GM18861 (cell line): ENCODE results near the gene L1CAM.
"Not testable (repeated sequence)": the region's sequence is repeated elsewhere in the genome, so short reads cannot be mapped to it uniquely, and the experiment has no call there.

Experiments
- ATAC-seq: cut with Tn5 transposase; IDR thresholded peaks from one replicate; pipeline ENCODE4 v1.9.1; 2021; ENCODE audit not compliant: unreplicated experiment

Gene L1CAM

GRCh38 chrX:153832728-153833127 is 53.2 kb downstream of the L1CAM start:
- ATAC-seq = no peak

GRCh38 chrX:153831429-153832150 is 54.4 kb downstream of the L1CAM start:
- no peak for ATAC-seq

GRCh38 chrX:153830640-153831428 is 55.1 kb downstream of the L1CAM start:
- ATAC-seq = no peak

DNA sequence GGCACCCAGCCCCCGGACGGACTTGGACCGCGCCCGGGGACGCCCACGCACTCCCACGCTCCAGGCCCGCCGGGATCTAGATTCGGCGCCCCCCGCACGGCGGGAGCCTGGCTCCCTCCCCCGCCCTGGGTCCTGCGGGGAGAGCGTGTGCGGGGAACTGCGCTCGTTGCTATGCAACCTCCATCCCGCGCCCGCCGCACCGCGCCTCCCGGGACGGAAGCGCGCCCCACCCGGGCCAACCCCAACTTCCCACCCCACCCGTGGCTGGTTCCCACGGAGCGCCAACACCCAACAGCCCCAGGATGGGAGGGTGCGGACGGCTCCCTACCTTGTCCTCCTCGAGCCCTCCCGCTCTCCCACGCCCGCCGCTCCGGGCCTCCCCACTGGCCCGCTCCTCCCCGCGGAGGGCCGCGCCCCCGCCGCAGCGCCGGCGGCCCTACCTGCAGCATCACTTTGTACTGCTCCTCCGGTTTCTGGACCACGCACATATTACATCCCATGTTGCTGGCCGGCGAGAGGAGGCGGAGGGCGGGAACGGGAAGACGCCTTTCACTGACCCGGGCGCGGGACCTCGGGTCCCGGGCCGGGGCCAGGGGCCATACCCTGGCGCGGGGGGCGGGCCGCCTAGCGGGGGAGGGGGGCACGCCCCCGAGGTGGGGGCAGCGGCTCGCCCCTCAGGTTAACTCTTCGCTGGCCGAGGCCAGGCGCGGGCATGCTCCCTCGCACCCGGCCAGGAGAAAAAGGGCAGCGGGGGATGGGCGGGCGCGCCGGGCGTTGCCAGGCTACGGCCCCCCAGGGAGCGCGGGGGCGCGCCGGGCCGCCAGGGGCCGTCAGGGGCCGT is 56.0 kb downstream of the L1CAM start, which contains the start of gene PDZD4:
Gene PDZD4, minus strand, starts transcription at position 746 of the 841 bp plus-strand sequence. Its CDS starts 246 bp downstream, at position 500.
- no peak for ATAC-seq

DNA sequence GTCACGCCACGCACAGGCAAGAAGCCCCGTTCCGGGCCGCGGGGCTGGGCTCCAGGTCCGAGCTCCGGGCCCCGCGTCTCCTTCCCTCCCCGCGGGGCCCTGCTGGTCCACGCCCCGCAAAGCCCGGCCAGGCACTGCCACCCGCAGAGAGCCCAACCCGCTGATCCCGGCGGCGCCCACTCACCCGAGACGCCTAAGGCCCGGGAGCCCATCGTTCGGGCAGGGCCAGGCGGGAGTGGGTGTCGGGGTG is 56.5 kb downstream of the L1CAM start:
- no peak for ATAC-seq

DNA sequence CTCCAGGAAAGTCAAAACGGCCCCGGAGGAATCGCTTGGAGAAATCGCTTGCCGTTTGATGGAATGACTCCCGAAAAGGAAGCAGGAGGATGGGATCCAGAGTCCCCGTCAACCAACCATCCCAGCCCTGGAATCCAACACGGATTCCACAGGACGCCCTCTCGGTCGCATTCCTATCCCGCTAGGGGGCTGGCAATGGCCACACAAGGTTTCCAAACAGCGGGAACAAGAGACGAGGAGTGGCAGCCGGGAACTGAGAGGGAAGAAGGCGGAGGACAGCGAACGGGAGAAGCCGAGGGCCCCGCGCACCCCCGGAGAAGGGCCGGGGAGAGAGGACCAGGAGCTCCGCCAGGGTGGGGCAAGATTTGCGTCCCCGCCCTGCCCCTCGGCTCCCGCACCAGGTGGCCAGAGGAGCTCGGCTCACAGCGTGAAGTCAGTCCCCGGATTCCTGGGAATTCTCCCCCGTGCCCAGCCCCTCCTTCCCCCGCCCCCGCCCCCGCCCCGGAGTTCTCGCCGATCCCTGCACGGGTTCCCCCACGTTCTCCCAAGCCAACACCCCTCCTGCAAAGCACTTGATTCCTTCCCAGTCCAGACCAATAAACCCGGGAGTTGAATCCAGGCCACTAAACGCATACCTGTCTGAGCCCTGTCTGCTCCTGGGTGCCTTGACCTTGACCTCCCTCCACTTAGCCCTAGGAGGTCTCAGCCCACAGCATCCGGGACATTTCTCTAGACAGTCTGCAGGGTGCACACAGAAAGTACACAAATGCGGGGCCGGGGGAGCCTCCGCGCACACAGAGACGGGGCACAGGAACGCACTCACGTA is 57.0 kb downstream of the L1CAM start:
- no peak for ATAC-seq

GRCh38 chrX:153828308-153828707 is 57.7 kb downstream of the L1CAM start:
- ATAC-seq = no peak

DNA sequence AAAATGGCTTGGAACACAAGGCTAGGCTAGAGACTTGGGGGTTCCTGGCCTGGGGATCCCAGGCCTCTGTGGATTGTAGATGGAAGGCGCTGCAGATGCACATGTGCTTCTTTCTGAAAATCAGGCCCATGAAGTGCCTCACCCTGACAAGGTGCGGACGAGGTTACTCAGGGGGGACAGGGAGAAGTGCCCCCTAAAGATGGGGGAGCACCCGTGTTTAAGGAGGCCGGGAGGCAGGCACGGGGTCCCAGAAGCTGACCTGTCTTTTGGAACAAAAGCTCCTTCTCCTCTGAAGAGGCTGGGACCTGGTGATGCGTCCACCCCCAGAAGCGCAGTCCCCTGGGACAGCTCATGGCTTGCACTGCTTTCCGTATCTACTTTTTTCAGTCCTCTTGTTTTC is 58.1 kb downstream of the L1CAM start:
- ATAC-seq = no peak

DNA sequence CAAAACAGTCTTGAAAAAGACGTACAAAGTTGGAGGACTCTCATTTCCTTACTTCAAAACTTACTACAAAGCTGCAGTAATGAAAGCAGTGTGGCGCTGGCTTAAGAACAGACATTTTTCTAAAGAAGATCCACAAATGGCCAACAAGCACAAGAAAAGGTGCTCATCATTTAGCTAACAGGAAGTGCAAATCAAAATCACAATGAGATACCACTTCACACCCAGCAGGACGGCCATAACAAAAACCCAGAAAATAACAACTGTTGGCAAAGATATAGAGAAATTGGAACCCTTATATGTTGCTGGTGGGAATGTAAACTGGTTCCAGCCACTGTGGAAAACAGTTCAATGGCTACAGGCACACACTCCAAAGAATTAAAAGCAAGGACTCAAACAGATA is 59.0 kb downstream of the L1CAM start:
- ATAC-seq = no peak

- no peak for ATAC-seq
Observed at GRCh38 chrX:153825042-153825441, 60.9 kb downstream of the L1CAM start.

GRCh38 chrX:153824348-153824747 is 61.6 kb downstream of the L1CAM start:
- no peak for ATAC-seq

DNA sequence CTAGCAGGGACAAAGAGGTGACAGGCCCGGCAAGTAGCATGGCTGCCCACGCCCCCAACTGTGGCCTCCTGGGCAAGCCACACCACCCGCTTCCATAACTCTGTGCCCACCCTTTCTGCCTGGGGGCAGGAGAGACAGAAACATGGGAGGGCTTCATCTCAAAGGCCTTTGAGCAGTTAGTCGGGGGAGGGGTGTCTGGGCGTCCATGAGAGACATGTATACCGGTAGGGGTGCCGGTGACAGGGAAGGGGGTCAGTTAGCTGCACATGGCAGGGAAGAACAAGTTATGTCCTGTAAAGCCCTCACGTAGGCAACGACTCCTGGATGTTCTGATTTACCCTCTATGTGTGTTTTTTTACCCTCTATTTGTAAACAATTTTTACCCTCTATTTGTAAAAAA is 64.9 kb downstream of the L1CAM start:
- ATAC-seq = no peak

GRCh38 chrX:153820601-153821000 is 65.4 kb downstream of the L1CAM start:
- ATAC-seq = no peak

DNA sequence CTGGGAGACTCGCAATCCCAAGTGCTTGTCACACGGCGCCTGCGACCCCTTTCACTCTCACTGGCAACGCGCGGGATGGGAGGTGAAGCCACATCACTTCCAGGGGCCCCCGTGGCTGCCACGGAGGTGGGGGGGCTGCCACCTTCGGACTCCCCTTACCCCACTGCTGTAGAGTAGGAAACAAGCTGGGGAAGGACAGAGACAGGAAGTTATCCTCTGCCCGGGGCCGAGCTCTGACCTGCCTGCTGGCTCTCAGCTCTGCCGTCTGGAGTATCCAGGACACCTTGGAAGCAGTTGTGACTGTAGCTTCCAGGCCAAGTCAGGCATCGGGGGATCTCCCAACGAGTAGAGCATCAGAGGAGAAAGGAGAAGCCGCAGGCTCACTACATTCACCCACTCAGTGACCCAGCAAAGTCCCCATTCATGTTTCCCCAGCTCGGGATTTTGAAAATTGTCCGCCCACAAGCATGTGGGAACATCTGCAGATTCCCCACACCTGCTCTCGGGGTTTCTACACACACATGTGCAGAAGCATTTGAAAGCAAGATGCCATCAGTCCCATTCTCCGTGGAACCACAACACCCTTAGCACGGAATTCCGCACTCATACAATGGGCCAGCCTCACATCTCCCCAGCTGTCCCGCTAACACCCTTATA is 66.5 kb downstream of the L1CAM start:
- no peak for ATAC-seq

- ATAC-seq = no peak
Observed at GRCh38 chrX:153818571-153819383, 67.2 kb downstream of the L1CAM start.

- not testable (repeated sequence) for ATAC-seq
Observed at GRCh38 chrX:153818064-153818463, 67.9 kb downstream of the L1CAM start.

DNA sequence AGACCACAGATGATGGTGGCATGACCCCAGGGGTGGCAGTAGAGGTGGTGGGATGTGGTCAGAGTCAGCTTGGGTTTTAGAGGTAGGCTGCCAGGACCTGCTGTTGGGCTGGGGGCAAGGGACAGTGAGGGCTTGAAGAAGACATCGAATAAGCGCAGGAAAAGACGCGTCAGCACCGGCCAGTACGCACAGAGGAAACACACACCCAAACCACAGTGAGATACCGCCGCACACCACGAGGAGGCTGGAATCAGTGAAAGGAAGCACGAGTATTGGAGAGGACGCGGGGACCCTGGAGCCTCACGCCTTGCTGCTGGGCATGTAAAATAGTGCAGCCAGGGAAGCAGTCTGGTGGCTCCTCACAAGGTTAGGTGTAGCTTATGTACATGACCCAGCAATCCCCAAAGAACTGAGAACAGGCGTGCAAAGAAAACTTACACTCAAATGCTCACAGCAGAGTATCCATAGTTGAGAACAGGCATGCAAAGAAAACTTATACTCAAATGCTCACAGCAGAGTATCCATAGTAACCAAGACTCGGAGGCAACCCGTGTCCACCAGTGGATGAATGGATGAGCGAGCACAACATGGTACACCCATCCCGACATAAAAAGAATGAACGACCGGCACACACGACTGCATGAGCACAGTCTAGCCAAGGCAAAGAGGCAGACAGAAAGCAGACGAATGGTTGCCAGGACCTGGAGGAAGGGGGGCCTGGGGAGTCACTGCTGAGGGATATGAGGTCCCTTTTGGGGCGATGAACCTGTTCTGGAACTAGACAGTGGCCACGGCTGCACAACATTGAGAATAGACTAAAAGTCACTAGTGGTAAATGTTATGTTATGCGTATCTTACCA is 68.9 kb downstream of the L1CAM start:
- no peak for ATAC-seq

DNA sequence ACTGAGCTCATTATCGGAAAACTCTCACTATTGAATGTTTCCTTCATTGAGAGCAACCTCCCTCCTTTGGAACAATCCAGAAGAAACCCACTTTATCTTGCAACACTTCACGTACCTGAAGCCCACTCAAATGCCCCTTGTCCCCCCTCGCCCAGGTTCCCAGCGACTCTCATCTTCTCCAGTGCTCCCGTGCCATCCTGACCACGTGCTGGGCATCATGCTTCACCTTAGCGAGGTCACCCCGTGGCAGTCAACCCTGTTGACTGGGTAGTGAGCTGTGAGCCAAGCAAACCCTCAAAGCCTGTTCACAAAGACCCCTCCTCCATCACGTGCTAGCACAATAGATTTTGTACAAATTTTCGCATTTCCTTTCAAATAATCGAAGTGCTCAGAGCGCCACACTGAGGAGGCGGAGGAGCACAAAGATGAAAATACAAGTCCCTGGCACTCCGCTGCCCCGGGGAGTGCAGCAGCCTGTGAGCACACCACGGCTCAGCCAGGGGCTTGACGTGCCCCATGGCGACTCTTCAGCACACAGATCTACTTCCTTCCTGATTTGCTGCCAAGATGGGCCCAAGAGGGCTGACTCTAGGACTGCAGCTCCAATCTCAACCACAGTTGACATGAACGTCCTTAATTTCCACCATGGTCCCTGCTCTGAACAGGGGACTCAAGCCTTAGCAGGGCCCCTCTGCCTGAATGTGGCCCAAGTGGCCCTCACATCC is 71.2 kb downstream of the L1CAM start:
- no peak for ATAC-seq
